Measurements from ENCODE around the gene SH3BGRL3.
"Not testable (repeated sequence)": the region's sequence is repeated elsewhere in the genome, so short reads cannot be mapped to it uniquely, and the experiment has no call there.

Gene SH3BGRL3

DNA sequence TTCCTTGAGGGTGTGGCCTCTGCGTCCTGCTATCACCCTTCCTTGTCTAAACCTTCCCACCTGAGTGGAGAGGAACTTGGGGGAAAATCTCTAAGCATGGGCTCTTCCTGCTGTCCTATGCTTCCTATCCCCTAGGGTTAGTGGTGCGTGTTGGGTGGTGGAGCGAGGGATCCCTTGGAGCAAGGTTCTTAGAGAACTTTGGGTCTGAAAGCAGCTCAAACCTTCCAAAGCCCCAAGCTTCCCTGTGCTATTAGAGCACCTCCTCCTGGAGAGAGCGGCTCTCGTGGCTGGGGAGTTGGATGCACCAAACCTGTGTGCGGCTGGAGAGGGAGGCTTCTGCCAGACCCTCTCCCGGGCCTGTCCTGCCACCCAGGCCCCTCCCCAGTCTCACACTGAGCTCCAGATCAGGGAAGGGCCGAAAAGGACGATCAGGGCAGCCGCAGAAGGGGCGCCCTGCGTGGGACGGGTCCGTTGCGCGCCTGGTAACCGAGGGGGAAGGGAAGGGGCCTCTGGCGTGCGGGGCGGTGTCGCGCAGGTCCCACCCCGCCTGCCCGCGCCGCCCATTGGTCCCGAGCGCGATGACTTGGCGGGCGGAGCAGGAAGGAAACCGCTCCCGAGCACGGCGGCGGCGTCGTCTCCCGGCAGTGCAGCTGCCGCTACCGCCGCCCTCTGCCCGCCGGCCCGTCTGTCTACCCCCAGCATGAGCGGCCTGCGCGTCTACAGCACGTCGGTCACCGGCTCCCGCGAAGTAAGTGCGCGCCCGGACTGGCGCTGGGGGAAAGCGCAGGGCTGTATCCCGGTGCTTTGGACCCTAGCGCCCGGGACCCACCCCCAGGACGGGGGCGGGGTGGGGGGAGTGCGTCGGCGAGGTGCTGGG, at the start of gene SH3BGRL3:
Gene SH3BGRL3, plus strand, starts transcription at position 631 of the 877 bp plus-strand sequence. Its CDS starts 70 bp downstream, at position 701.
- DNase-seq = peak; percentile 68

- DNase-seq = not testable (repeated sequence)
These were observed 49.2 kb upstream of the SH3BGRL3 start for GRCh38 chr1:26230682-26231081.

- peak; percentile 94 for DNase-seq
These were observed 45.8 kb upstream of the SH3BGRL3 start, which contains the start of gene CEP85 for GRCh38 chr1:26233903-26234643. Gene CEP85, plus strand, starts transcription at chr1:26234200. Its CDS starts 5,584 bp downstream, at chr1:26239784.

- no peak for DNase-seq
These were observed 45.1 kb upstream of the SH3BGRL3 start for GRCh38 chr1:26234644-26235370.

GRCh38 chr1:26237230-26237966, 42.5 kb upstream of the SH3BGRL3 start:
- no peak for DNase-seq

GRCh38 chr1:26239936-26240335, 40.0 kb upstream of the SH3BGRL3 start:
- no peak for DNase-seq

- DNase-seq = no peak
These were observed 27.2 kb upstream of the SH3BGRL3 start for GRCh38 chr1:26252718-26253117.

- DNase-seq = no peak
These were observed 25.5 kb upstream of the SH3BGRL3 start for GRCh38 chr1:26254404-26254803.

- DNase-seq = no peak
These were observed 22.7 kb upstream of the SH3BGRL3 start for GRCh38 chr1:26257222-26257621.

DNA sequence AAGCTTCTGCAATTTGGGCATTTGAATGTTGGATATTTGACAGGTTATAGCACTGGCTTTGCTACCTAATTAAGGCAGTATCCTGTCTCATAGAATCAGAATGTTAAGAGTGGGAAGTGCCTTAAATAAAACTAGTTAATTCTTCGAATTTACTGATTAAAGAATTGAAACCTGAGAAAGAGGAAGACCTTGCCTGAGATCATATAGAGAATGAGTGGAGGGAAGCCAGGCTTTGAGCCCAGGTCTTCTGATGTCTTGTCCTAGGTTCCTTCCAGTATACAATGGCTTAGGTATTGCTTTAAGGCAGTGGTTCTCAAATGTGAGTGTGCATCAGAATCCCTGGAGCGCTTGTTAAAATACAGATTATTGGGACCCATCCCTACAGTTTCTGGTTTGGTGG, 20.9 kb upstream of the SH3BGRL3 start:
- DNase-seq = no peak

- no peak for DNase-seq
These were observed 20.3 kb upstream of the SH3BGRL3 start for GRCh38 chr1:26259578-26259977.

DNA sequence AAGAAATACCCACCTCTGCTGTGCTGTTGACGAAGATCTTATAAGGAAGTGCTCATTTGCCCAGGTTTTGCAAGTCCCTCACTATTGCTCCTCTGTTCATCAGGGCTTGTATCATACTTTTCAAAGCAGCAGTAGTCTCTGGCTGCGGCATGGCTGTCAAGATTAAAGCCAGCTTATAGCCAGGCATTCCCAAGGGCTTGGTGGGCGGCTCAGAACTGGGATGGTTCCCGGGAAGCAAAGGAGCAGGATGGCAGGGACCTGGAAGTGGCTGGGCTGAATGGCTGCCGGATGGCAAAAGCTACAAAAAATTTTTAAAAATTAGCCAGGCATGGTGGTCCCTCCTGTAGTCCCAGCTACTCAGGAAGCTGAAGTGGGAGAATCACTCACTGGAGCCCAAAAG, 16.7 kb upstream of the SH3BGRL3 start:
- no peak for DNase-seq

- DNase-seq = no peak
These were observed 14.5 kb upstream of the SH3BGRL3 start for GRCh38 chr1:26265405-26265804.

- no peak for DNase-seq
These were observed 11.3 kb upstream of the SH3BGRL3 start for GRCh38 chr1:26268290-26269197.

GRCh38 chr1:26269198-26269550, 10.7 kb upstream of the SH3BGRL3 start:
- no peak for DNase-seq

GRCh38 chr1:26274801-26275425, 5.0 kb upstream of the SH3BGRL3 start:
- DNase-seq = no peak

- peak; percentile 33 for DNase-seq
These were observed 4.1 kb upstream of the SH3BGRL3 start for GRCh38 chr1:26275580-26276431.

DNA sequence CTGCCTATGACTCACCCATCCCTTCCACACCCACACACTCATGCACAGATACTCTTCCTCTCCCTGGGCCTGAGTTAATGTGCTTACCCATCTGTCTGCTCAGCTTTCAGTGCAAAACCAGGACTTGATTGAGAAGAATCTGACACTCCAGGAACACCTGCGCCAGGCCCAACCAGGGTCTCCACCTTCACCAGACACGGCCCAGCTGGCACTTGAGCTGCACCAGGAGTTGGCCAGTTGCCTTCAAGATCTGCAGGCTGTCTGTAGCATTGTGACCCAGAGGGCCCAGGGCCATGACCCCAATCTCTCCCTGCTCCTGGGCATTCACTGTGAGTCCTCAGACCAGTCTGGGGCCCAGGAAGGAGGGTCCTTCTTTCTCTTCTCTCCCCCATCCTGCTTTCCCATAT, 3.5 kb upstream of the SH3BGRL3 start:
- no peak for DNase-seq

DNA sequence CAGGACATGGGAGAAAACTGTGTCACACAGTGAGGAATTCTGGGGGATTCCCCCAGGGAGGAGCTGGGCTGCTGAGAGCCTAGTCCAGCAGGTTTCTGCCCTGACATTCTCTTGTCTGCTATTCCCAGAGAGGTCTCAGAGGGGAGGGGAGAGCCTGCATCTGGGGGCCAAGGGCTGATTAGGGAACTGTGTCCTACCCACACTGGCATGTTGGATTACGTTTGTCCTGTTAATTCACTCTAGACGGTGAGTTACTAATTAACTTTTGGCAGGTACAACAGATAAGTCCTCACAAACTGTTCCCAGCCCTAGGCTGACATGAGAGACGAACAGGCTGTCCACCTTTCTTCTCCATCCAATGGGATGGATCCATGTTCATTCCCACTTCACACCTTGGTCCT, 2.6 kb upstream of the SH3BGRL3 start:
- DNase-seq = no peak

DNA sequence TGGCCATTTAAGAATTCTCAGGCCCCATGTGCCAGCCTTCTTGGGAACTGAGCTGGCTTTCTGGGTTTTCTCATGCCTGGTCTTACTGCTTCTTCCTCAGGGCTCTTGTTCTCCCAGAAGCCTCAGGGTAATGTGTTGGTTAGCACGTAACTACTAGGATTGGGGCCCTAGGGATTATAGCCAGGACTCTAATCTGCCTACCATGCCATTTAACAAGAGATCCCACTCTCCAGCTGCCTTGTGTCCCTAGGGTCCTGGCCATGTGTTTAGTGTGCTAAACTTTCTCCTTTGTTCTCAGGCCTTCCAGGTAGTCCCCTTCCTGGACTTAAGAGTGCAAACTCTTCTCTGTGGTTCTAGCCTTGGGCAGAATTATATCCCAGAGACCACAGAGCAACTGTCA, 2.2 kb upstream of the SH3BGRL3 start:
- no peak for DNase-seq
